Measurements from ENCODE around the gene FAM234B. TPM values are rescaled to one million over a fixed set of nuclear protein-coding genes. Genes with fewer than 3 reads are reported as not detected.

FAM234B gene
- total RNA-seq, 2 donors from 2014 or later, result 7.2 to 10.1 TPM

DNA sequence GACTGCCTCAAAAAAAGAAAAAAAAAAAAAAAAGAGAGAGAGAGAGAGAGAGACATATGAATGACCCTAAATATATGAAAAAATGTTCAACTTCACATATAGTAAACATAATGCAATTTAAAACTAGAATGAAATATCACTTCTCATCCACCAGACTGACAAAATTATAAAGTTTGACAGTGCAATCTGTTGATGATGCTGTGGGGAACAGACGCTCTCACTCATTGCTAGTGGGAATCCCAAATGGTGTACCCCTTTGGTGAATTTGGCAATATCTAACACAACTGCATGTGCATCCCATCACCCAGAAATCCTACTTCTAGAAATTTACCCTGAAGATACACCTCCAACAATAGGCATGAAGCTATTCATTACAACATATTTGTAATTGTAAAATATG, 61.6 kb downstream of the FAM234B start:
- no peaks in the 10 kb centered on the region for H3K36me3 Mint-ChIP-seq
- H3K27ac Mint-ChIP-seq, result no peak overlapping the region
- ATAC-seq (no peak), DNase-seq (ENCODE audit: low spot score) (no peak)
- H3K9me3 Mint-ChIP-seq, result no peaks in the 10 kb centered on the region
- H3K4me3 Mint-ChIP-seq, result no peak overlapping the region
- H3K4me1 Mint-ChIP-seq (ENCODE audit: low read depth in 2 of 2), result peaks cover 2 to 3% of the 10 kb centered on the region in 2 donors
- peaks cover 21 to 25% of the 10 kb centered on the region in 2 donors for H3K27me3 Mint-ChIP-seq

DNA sequence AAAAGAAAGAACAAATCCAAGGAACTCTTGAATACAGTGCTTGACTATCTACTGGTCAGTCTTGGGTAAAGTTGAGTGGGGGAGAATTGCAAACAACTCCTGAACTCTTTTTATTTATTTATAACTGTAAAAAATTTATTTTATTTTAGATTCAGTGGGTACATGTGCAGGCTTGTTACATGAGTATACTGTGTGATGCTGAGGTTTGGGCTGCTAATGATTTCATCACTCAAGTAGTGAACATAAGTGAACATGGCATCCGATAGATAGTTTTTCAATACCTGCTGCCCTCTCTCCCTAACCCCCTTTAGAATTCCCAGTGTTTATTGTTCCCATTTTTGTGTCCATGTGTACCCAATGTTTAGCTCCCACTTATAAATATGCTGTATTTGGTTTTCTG, 62.5 kb downstream of the FAM234B start:
- DNase-seq (ENCODE audit: low spot score) (no peak), ATAC-seq (no peak)
- H3K4me3 Mint-ChIP-seq, result no peak overlapping the region
- H3K27ac Mint-ChIP-seq, result no peak overlapping the region
- no peaks in the 10 kb centered on the region for H3K36me3 Mint-ChIP-seq
- H3K27me3 Mint-ChIP-seq, result peaks cover 21 to 30% of the 10 kb centered on the region in 2 donors
- H3K4me1 Mint-ChIP-seq (ENCODE audit: low read depth in 2 of 2), result no peaks in the 10 kb centered on the region
- no peaks in the 10 kb centered on the region for H3K9me3 Mint-ChIP-seq

DNA sequence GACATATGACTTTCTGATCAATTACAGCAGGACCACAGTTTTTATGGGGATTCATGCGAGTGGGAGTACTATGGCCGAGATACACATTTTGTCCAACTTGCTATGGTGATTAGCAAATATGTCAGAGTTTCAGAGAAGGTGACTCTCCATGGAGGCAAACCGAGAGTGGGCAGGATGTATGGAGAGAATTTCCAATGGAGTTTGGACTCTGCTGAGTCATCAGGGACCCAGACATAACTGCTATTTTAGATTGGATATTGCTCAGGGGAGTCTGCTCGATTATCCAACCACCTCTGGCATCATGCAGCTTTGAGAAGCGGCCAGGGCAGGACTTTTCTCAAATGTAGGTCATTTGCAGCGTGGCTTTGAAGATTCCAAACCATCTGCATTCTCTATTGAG, 68.8 kb downstream of the FAM234B start:
- Mint-ChIP-seq H3K27me3 (peaks cover 33 to 67% of the 10 kb centered on the region in 2 donors), H3K4me3 (no peak overlapping the region), H3K4me1 (ENCODE audit: low read depth in 2 of 2) (no peaks in the 10 kb centered on the region), H3K36me3 (no peaks in the 10 kb centered on the region), H3K27ac (no peak overlapping the region), H3K9me3 (no peaks in the 10 kb centered on the region)
- ATAC-seq (no peak), DNase-seq (ENCODE audit: low spot score) (no peak)

DNA sequence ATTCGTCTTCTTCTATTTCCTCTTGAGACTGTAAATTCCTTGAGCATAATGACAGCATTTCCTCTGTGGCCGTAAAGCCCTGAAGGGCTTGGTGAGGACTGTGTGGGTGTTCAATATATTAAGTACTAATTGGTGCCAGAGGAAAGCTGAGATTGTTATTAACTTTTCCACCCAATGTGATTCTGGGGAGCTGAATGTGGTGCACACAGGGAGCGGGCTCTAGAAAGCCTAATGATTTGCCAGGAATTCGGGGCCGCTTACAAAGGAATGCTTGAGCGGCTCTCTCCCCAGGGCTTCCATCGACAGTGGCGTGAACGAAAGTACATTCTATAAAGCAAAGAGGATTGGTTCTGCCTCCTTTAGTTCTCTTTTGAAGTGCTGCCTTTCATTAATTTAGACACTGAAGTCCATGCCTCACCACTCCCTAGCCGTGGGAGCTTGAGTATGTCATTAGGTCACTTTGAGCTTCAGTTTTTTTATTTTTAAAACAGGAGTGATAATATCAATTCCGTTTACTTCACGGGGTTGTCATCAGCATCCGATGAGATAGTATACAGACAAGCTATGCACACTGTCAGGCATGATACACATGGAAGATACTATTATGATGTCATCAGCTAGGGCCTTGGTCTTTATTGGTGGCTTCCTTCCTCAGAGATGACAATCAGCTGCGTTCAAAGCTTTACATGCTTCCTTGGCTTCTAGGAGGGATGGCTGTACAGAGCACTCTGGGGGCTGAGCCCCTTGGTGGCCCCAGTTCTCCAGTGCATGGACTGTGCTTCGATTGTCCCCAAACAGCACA, 70.3 kb downstream of the FAM234B start:
- ATAC-seq (no peak), DNase-seq (ENCODE audit: low spot score) (no peak)
- Mint-ChIP-seq H3K27ac (no peak overlapping the region), H3K27me3 (peaks cover 21 to 58% of the 10 kb centered on the region in 2 donors), H3K36me3 (no peaks in the 10 kb centered on the region), H3K4me1 (ENCODE audit: low read depth in 2 of 2) (no peaks in the 10 kb centered on the region), H3K4me3 (no peak overlapping the region), H3K9me3 (no peaks in the 10 kb centered on the region)

DNA sequence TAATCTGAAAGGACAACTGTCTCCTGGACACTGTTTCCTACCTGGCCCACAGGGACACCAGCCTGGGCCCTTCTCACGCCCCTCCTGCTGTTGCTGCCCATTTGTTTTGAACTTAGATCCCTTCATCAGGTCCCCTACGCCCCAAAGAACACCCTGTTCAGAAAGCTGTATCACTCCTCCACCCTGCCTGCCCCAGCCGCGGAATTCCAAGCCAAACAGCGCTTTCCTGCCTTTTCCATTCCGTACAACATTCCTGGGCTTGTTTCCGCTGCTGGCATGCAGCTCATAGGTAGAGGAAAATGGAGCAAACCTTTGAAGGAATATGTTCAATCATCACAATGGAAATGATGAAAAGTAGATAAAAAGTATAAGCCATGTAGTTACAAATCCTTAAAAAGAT, 72.1 kb downstream of the FAM234B start:
- Mint-ChIP-seq H3K27ac (no peak overlapping the region), H3K4me1 (ENCODE audit: low read depth in 2 of 2) (no peaks in the 10 kb centered on the region), H3K4me3 (no peak overlapping the region), H3K9me3 (no peaks in the 10 kb centered on the region), H3K27me3 (peaks cover 16 to 41% of the 10 kb centered on the region in 2 donors), H3K36me3 (no peaks in the 10 kb centered on the region)
- ATAC-seq (no peak), DNase-seq (ENCODE audit: low spot score) (no peak)

DNA sequence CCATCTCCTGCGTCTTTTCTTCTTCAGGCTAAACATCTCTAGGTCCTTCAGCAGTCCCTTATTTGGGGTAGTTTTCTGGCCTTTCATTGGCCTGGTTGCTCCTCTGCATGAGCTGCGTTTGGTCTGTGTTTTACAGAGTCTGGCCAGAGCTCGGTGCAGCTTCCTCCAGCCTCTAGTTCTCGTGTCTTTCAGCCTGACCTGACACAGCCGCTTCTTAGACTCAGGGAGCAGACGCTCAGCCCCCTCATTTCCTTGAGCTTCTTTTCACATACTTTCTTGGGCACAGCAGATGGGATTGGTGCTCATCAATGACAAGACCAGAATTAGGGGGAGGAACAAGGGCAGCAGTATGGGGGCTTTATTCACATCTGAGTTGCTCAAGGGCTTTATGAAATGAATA, 72.8 kb downstream of the FAM234B start:
- ATAC-seq, result no peak
- Mint-ChIP-seq H3K4me3 (no peak overlapping the region), H3K27ac (no peak overlapping the region), H3K9me3 (no peaks in the 10 kb centered on the region), H3K27me3 (peaks cover 16 to 35% of the 10 kb centered on the region in 2 donors), H3K36me3 (no peaks in the 10 kb centered on the region), H3K4me1 (ENCODE audit: low read depth in 2 of 2) (no peaks in the 10 kb centered on the region)
- DNase-seq (ENCODE audit: low spot score), result no peak

DNA sequence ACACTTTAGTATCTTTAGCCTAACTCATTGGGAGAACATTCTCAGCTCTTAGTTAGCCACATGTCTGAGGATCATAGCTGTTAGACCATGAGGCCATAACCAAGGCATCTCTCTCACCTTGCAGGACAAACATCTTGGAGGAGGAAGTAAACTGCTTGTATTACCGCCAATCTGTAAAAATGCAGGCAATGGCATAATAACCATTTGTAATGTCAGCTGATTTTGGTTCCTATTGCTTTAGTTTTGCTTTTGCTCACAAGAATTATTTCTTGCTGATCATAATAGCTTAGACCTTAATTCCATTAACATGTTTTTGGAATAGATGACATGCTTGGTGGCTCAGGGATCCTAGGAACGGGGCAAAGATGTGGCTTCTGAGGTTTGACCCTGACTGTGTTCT, 75.6 kb downstream of the FAM234B start:
- H3K27me3 Mint-ChIP-seq, result peaks cover 9 to 18% of the 10 kb centered on the region in 2 donors
- H3K27ac Mint-ChIP-seq, result no peak overlapping the region

DNA sequence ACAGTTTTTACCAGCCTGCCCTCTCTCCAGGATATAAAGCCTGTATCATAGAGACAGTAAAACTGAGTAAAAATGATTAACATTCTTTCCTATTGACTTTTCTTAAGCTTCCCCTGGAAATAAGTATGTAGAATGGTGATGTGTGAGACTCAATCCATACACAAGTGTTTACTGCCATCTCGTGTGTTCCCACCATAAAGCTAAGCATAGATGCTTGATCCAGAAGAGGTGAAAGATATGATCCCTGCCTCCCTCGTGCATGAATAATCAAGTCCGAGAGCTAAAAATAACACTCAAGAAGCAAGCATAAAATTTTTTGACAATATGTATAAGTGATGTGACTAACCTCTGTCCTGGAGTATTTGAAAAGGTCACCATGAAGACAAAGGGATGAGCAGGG, 76.2 kb downstream of the FAM234B start:
- Mint-ChIP-seq H3K9me3 (no peaks in the 10 kb centered on the region), H3K4me3 (no peak overlapping the region), H3K4me1 (ENCODE audit: low read depth in 2 of 2) (no peaks in the 10 kb centered on the region), H3K36me3 (no peaks in the 10 kb centered on the region), H3K27ac (no peak overlapping the region), H3K27me3 (peaks cover 12 to 22% of the 10 kb centered on the region in 2 donors)
- ATAC-seq (no peak), DNase-seq (ENCODE audit: low spot score) (no peak)

More for the DNA sequence above, 75.6 kb downstream of the FAM234B start:
- ATAC-seq (no peak), DNase-seq (ENCODE audit: low spot score) (no peak)
- H3K36me3 Mint-ChIP-seq, result no peaks in the 10 kb centered on the region
- no peaks in the 10 kb centered on the region for H3K4me1 Mint-ChIP-seq (ENCODE audit: low read depth in 2 of 2)
- no peaks in the 10 kb centered on the region for H3K9me3 Mint-ChIP-seq
- H3K4me3 Mint-ChIP-seq, result no peak overlapping the region

DNA sequence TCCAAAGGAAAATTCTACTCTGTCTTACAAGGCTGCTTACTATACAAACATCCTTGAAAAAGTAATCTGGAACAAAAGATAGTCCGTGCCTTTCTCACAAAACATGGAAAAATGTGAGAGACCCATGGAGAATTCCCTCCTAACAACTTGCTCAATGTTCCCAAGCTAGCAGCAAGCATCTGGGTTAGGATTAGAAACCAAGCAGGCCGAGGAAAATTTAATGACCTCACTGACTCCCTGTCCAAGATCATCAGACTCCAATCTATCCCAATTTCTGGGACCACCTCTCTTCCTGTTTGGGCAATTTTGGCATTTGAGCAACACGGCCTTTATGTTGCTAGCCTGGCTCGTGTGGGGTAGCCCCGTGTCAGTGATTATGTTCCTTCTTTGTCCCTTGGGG, 77.4 kb downstream of the FAM234B start:
- no peaks in the 10 kb centered on the region for H3K36me3 Mint-ChIP-seq
- H3K9me3 Mint-ChIP-seq, result no peaks in the 10 kb centered on the region
- DNase-seq (ENCODE audit: low spot score) (no peak), ATAC-seq (no peak)
- no peaks in the 10 kb centered on the region for H3K4me1 Mint-ChIP-seq (ENCODE audit: low read depth in 2 of 2)
- no peak overlapping the region for H3K27ac Mint-ChIP-seq
- H3K4me3 Mint-ChIP-seq, result no peak overlapping the region
- H3K27me3 Mint-ChIP-seq, result peaks cover 9 to 16% of the 10 kb centered on the region in 2 donors

DNA sequence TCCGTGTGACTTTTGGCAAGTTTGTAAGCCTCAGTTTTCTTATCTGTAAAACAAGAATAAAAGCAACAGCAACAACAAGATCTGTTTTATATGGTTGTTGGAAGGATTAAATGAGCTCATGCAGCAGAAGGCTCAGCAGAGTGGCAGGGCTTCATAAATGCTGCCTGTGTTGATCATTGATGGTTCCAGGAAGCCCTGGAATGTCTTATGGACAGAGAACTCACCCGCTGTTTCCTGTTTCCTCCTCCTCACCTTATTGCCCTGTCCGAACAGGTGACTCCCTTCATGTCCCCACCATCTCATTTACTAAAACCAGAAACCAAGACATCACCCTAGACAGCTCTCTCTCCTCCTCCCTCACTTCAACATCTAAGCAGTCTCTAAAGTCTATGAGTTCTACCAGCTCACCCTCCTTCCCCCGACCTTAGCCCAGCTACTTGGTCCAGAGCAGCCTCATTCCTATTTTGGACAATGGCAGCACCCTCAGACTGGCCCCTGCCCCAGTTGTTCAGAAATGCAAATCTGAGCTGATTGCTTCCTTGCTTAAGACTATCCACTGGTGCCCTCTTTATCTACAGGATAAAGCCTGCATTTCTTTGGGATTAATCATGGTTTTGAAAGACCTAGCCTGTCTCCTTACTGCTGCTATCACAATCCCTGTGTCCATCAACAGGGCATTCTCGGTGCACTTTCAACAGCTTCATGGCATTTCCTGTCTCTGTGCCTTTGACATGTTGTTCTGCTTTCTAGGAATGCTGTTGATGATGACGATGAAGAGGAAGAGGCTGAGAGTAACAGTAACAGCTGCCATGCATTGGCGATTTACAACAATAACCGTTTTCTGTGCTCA, 80.7 kb downstream of the FAM234B start:
- no peak for ATAC-seq
- Mint-ChIP-seq H3K27ac (no peak overlapping the region), H3K4me3 (no peak overlapping the region), H3K9me3 (no peaks in the 10 kb centered on the region), H3K27me3 (peaks cover 11 to 22% of the 10 kb centered on the region in 2 donors), H3K4me1 (ENCODE audit: low read depth in 2 of 2) (no peaks in the 10 kb centered on the region), H3K36me3 (no peaks in the 10 kb centered on the region)
- DNase-seq (ENCODE audit: low spot score), result no peak

DNA sequence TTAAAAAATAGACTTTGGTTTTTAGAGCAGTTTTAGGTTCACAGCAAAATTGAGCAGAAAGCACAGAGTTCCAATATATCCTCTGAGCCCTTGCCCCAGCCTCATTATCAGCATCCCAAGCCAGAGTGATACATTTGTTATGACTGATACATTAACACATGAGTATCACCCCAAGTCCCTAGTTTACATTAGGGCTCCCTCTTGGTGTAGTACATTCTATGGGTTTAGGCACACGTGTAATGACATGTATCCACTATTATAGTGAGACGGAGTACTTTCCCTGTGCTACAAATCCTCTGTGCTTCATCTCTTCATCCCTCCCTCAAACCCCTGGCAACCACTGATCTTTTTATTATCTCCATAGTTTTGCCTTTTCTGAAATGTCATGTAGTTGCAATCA, 81.8 kb downstream of the FAM234B start:
- no peak for ATAC-seq
- H3K27me3 Mint-ChIP-seq, result peaks cover 19 to 33% of the 10 kb centered on the region in 2 donors
- no peaks in the 10 kb centered on the region for H3K9me3 Mint-ChIP-seq
- no peak for DNase-seq (ENCODE audit: low spot score)
- H3K27ac Mint-ChIP-seq, result no peak overlapping the region
- no peaks in the 10 kb centered on the region for H3K4me1 Mint-ChIP-seq (ENCODE audit: low read depth in 2 of 2)
- H3K36me3 Mint-ChIP-seq, result no peaks in the 10 kb centered on the region
- no peak overlapping the region for H3K4me3 Mint-ChIP-seq

DNA sequence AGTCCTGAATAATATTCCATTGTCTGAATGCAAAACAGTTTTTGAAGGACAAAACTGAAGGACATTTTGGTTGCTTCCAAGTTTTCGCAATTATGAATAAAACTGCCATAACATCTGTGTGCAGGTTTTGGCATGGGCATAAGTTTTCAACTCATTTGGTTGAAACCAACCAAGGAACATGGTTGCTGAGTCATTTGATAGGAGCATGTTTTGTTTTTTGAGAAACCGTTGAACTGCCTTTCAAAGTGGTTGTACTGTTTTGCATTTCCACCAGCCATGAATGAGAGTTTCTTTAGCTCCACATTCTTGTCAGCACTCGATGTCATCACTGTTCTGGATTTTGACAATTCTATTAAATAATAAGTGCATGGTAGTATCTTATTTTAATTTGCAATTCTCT, 82.3 kb downstream of the FAM234B start:
- Mint-ChIP-seq H3K4me3 (no peak overlapping the region), H3K27me3 (peaks cover 19 to 37% of the 10 kb centered on the region in 2 donors), H3K36me3 (no peaks in the 10 kb centered on the region), H3K9me3 (no peaks in the 10 kb centered on the region), H3K27ac (no peak overlapping the region), H3K4me1 (ENCODE audit: low read depth in 2 of 2) (no peaks in the 10 kb centered on the region)
- ATAC-seq (no peak), DNase-seq (ENCODE audit: low spot score) (no peak)

DNA sequence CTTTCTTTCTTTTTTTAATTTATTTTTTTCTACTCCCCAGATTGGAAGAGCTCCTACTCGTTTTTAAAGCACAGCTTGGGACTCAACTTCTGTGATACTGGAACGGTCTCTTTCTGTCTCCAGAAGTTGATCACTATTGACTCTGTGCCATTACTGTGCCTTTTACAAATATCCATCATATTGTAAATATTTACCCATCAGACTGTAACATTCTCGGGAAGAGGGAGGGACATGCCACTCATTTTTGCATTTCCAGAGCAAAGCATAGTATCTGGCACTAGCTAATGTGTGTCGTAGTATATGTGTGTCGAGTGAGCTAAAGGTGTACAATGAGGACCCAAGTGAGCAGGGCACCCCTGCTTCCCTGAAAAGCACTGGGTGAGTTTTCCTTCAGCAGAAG, 83.3 kb downstream of the FAM234B start:
- Mint-ChIP-seq H3K36me3 (no peaks in the 10 kb centered on the region), H3K9me3 (no peaks in the 10 kb centered on the region), H3K27ac (no peak overlapping the region), H3K4me1 (ENCODE audit: low read depth in 2 of 2) (no peaks in the 10 kb centered on the region), H3K27me3 (peaks cover 23 to 44% of the 10 kb centered on the region in 2 donors), H3K4me3 (no peak overlapping the region)
- no peak for DNase-seq (ENCODE audit: low spot score)
- ATAC-seq, result no peak

DNA sequence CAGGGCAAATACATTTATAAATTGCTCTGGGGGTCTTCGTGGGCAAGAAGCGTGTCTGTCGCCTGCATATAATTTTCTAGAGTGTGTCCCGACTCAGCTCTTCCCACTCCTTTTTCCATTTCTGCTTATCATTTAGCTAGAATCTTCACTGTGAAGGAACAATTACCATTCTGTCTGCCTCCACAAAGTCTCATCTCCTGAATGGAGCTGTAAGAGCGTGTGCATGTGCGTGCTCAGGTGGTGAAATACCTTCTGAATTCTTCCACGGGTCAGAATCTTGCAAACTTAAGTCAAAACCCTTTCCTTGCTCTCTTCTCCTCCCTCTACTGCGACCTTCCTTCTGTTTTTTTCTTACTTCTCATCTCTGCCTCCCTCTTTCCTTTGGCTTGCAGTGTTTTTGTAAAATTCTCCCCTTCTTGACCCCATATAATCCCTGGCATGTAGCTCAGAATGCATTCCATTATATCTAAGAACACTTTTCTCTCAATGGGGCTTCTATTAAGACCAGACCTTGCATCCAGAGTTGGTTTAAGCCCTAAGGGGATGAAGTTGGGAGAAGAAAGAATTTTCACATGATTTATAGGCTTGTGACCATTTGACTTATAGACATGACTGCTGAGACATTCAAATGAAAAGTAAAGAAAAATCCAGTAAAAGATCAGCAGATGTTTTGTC, 84.2 kb downstream of the FAM234B start:
- Mint-ChIP-seq H3K36me3 (no peaks in the 10 kb centered on the region), H3K4me1 (ENCODE audit: low read depth in 2 of 2) (no peaks in the 10 kb centered on the region), H3K9me3 (no peaks in the 10 kb centered on the region), H3K27me3 (peaks cover 23 to 44% of the 10 kb centered on the region in 2 donors), H3K4me3 (no peak overlapping the region), H3K27ac (no peak overlapping the region)
- ATAC-seq (no peak), DNase-seq (ENCODE audit: low spot score) (no peak)

Measured in natural killer cell treated with Interleukin-12 subunit alpha and Interleukin-12 subunit beta and Interleukin-15 and Interleukin-18, amount 100 ng/mL, for 72 hours (primary cell).